HG03457 (cell line): ENCODE results near the gene ASTL.
"Not testable (repeated sequence)": the region's sequence is repeated elsewhere in the genome, so short reads cannot be mapped to it uniquely, and the experiment has no call there.

Experiments
- ATAC-seq: cut with Tn5 transposase; IDR thresholded peaks from one replicate; pipeline ENCODE4 v1.9.1; 2021; ENCODE audit warnings: moderate number of reproducible peaks; ENCODE audit not compliant: unreplicated experiment

The ASTL gene

DNA sequence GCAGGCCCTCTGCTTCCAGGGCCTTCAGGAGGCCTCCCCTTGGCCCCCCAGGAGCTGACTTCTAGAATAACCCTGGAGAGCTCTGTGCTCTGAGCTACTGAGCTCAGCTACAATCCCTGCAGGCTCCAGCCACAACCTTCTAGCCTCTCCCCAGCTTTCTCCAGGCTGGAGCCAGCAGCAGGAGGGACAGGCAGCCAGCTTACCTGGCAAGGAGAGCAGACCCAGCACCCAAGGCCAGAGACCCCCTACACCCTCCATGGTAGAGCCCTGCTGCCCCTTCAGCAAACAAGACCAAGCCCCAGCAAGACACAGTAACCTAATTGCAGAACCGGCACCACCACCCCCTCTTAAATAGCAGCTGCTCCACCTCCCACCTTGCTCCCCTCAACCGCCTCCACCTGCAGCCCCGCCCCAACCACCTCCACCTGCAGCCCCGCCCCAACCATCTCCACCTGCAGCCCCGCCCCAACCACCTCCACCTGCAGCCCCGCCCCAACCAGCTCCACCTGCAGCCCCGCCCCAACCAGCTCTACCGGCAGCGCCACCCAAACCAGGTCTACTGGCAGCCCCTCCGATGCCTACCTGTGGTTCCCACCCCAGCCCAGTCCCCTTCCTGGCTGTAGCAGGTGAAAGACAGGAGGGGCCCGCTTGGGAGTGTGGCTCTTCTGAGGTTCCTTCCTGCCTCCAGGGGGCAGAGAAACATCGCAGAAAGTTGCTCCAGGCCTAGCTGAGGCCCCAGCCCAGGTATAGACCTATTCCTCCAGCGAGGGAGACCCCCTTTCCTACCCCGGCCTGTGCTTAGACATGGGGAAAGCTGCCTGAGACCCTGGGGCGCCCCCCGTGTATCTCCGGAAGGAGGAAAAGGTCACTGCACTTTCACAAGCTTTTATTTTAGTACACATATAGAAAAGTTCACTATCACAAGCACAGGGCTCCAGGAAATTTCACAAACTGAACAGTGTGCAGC is at the start of gene ASTL:
ASTL (minus strand) TSS at position 324 of the 967 bp plus-strand sequence; CDS start at position 258, 66 bp downstream.
- ATAC-seq: no peak

DNA sequence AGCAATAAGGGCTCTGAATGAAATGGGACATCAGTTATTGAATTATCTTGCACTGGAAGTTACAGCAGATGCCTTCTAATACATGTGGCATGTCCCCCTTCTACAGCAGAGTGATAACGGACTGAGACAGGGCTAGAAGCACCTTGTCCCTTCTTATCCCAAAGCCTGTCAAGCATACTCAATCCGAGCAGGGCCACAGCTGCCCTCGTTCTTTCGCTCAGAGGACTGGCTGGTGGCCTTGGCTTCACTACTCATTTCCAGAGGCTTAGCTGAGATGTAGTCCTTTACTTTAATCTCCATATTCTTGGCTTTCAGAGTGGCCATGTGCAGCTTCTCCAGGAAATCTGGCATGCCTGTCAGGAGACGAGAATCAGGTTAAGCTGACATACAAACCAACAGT is 48.3 kb upstream of the ASTL start:
- ATAC-seq: no peak

DNA sequence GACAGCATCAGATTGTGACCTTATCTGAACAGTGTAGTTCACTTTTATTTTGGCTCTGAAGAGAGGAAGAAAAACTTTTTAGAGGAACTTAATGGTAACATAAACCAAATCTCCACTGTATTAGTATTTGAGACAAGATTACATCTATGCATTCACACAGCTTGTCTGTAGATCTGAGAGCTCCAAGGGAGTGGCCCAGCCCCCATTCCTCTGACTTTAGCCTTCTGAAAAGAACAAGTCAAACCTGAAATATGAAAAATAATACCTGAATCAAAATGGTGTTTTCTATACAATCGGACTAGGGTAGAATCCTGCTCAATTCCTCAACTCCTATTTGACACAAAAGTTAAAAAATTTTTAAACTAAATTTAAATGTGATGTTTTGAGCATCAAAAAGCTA is 47.2 kb upstream of the ASTL start:
- ATAC-seq: no peak

DNA sequence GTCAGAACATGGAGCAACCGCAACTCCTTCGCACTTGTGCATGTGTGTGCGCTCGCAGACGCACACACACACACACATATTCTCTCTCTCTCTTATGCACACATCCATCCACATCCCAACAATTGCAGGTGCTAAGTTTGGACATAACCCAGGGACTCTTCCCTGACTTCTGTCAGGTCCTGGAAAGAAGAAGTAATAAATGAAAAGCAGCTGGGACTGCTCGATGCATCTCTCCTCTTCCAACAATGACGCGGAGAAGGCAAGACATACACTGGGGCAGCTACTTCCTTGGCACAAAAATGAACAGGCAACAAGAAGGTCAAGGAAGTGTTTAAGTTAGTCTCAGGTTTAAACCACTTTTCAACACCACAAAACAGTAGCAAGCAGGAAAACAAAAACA is 46.7 kb upstream of the ASTL start:
- no peak for ATAC-seq

DNA sequence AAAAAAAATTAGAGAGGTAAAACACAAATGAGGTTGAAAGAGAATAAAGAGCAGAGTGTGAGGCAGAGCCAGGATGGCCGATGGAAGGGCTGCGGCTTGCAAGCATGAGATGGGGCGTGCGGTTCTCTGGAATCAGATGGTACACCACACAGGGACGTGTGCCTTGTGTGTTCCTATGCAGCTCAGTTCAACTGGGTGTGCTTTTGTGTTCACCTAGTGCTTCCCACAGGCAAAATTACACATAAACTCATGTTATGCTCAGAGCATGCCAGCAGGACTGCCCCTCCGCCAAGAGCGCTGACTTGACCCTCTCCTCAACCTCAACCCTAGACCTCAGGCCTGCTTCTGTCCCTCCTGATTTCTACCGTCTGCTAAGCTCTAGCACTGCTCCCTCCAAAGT is 45.9 kb upstream of the ASTL start:
- no peak for ATAC-seq

DNA sequence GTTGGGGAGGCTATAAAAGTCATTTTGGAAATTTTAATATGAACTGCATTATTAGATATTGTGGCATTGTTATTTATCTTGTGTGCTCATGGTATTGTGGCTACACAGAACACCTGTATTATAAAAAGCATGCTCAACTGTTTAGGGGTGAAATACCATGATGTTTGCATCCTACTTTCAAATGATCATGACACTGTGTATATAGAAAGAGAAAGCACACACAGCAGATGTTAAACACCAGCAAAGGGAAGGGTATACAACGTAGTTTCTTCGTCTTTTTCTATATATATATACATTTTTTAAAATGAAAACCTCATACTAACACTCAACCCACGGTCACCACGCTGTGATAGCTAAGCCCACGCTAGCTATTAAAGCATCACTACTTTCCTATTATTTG is 43.2 kb upstream of the ASTL start:
- ATAC-seq: no peak

DNA sequence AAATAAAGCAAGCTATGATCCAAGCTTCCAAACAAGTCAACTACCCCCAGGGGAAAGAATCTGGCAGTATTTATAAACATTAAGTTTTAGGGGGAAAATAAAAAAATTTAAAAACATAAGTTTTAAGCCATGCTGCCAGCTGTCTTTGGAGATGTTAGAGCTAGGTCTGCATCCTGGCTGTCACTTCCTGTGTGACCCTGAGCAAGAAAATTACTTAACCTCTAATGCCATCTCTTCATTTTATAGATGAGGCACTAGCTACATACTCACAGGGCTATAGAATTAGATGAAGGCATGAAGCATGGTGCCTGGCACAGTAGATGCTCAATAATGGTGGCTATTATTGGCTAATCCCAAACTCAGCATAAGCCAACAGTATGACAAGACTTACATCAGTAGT is 42.2 kb upstream of the ASTL start:
- ATAC-seq: no peak

DNA sequence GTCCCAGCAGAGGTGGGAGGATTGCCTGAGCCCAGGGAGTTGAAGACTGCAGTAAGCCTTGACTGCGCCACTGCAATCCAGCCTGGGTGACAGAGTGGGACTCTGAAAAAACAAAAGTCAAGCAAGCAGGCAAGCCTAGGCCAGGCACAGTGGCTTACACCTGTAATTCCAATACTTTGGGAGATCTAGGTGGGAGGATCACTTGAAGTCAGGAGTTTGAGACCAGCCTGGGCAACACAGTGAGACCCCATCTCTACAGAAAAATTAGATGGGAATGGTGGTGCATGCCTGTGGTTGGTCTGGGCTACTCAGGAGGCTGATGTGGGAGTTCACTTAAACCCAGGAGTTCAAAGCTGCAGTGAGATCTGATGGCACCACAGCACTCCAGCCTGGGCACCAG is 41.7 kb upstream of the ASTL start:
- ATAC-seq: no peak

DNA sequence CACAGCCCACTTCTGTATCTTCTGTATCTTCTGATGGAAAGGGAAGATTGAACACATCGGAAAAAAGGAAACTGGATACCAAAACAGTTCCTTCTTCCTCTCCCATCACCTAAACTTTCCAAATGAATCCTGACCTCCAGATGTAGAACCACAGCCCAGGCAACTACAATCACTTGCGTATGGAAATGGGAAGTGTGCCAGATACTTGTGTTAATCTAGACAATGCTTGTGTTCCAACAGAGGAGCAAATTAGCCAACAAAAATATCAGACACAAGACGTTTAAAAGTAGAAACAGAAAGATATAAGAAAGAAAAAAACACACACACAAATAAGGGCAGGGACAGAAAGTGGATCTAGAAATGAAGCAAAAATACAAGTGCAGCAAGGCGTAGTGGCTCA is 38.4 kb upstream of the ASTL start:
- ATAC-seq: no peak

DNA sequence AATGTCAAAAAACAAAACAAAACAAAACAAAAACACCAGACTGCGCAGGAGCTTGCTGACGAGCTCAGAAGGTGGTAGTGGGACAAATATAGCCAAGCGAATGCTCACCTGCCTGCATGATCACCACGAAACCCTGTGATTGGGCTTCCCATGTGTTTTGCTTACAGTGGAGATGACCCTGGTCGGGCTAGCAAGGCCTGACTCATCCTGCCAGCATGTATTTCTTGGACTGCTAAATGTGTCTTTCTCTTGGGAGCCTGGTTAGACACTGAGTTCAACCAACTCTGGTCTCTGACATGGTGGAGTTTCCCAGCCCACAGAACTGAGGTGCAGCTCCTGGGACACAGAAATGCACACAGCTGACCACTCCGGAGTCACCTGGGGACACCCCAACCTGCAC is 37.6 kb upstream of the ASTL start:
- no peak for ATAC-seq

DNA sequence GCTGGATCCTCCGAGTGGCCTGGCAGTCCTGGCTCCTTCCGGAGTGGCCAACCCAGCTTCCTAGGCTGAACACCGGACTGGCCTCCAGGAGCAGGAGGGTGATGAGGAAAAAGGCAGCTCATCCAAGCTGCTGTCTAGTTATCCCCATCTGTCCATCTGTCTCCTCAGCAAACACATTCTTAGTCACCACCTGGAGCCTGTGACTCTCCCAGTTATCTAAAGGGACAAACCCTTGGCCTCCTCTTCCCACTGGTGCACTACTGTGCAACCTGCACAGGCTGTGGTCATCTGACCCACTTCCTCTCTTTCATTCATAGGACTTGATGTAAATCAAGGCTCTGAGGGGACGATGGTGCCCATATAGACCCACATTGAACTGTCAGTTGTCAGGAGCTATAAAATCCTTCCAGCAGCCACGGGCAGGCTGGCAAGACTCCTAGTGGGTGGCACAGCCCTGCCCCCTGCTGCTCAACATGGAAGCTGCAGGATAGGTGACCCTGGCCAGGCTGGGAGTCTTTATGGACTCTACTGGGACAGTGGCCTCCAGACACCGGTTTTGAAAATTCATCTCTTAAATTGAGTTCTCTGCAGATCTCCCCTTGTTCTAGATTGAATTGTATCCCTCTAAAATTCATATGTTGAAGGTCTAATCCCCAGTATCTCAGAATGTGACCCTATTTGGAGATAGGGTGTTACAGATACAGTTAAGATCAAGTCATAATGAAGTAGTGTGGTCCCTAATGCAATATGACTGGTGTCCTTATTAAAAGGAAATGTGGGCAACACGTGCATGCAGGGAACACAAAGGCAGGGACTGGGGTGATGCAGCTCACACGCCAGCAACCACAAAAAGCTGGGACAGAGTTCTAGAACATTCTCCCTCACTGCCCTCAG is 36.2 kb upstream of the ASTL start:
- ATAC-seq: peak; percentile 64

DNA sequence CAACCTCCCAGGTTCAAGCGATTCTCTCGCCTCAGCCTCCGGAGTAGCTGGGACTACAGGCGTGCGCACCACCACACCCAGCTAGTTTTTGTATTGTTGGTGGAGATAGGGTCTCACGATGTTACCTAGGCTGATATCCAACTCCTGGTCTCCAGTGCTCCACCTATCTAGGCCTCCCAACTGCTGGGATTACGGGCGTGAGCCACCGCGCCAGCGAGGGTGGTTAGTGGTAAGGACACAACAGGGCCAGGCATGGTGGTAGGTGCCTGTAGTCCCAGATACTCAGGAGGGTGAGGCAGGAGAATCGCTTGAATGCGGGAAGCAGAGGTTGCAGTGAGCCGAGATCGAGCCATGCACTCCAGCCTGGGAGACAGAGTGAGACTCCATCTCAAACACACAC is 33.5 kb upstream of the ASTL start:
- ATAC-seq: no peak

DNA sequence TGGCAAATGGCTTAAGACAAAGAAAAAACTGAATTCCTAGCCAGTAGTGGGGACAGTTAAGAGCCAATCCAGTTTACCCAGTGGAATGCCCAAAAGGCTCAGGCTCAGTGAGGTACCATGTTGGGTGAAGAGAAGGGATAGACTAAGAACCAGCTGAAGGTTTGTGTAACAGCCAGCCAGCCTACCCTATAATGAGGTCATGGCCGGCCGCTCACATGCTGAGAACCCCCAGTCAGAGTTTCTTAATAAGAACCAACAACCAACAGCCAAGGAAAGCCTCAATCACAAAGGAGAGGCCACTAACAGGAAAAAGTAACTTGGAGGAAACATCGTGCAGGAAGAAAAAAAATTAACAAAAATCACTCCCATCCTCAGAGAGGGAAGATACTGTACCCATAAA is 32.3 kb upstream of the ASTL start:
- ATAC-seq: no peak

DNA sequence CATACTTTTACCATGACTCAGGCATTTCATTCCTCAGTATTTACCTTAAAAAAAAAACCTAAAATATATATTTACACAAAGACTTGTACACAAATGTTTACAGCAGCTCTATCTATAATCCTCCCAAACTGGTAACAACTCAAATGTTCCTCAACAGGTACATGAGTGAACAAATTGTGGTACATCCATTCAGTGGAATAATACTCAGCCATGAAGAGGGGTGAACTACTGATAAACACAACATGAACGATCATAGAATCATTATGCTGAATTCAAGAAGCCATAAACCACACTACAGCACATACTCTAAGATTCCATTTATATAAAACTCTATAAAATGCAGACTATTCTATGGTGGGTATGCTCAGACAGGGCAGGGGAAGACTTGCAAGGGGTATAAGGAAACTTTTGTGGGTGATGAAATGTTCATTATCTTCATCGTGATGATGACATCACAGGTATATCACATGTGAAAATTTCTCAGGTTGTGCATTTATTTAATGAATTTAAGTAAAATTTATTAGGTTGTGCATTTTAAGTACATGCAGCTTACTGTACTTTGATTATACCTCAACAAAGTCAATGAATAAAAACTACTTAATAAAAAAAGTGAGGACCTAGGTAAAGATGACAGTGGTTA is 31.7 kb upstream of the ASTL start:
- no peak for ATAC-seq

DNA sequence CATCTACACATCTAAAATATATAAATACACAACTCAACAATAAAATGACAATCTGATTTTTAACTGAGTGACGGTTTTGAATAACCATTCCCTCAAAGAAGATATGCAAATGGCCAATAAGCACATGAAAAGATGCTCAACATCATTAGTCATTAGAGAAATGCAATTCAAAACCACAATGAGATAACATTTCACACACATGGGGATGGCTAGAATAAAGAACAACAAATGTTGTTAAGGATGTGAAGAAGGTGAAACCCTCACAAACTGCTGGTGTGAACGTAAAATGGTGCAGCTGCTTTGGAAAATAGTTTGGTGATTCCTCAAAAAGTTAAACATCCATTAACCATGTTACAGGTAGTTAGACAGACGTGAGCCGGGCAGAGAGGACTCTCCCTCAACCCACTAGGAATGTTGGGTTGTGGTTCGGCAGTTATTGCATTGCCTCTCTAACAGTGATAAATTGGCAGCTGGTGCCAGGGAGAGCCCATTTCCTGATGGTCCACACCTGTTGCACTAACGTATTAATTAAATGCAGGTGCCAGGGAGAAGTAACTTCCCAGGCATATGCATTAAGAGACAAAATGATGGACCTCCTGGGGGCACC is 29.2 kb upstream of the ASTL start:
- ATAC-seq: no peak

DNA sequence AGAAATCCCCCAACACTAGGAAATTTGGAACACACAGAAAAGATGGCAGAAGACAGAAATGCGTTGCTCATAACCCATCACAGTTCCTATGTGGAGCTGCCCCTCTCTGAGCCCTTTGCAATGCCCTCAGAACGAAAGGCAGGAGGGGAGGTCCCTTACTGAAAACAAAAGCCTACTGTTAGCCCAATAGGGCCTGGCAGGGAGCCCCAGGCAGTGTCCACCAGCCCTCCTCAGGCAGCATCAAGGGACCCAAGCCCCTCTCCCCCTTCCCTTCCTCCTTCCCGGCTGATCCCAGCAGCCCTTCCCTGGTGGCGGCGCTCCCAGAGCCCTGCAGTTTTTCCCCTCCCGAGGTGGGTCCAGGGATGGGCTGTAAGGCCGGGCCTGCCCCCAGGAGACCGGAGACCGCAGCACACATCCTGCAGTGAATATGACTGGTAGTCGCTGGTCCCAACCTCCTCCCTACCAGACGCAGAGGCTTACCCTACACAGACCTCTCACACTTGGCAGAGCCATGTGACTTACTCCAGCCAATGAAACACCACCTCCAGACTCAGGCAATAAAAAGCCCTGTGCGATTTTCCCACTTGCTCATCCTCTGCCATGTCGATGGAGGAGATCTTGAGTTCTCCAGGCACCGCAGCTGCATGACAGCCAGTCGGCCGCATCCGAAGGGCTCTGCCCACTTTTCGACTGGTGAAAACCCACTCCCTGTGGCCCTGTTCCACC is 26.3 kb upstream of the ASTL start:
- ATAC-seq: peak; percentile 58

DNA sequence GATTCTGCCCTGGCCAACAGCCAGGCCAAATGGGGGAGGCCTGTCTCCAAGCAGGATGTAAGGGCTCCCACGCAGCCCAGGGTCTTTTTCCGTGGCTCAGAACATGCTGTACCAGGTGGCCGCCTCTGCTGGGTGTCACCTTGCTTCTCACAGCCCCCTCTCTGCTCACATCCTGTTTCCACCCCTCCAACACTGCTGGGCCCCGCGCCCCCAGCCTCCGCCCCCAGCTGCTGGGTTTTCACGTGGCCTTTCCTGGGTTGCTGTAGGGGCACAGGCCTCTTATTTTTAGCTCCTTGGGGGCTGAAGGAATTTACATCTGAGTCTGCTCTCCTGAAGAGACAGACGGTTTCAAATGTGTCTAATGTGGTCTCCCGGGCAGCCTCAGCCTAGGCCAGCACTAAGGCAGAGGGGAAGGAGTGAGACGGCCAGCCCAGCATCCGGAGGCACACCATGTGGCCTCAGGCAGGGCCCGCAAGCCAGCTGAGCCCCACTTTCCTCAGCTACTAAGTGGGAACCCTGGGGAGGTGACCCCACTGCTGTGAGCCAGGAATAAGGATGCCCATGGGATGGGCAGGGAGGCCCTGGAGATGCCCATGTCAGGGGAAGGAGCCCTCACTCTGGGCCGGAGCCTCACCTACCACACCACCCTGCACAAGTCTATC is 25.6 kb upstream of the ASTL start:
- ATAC-seq: peak; percentile 37

DNA sequence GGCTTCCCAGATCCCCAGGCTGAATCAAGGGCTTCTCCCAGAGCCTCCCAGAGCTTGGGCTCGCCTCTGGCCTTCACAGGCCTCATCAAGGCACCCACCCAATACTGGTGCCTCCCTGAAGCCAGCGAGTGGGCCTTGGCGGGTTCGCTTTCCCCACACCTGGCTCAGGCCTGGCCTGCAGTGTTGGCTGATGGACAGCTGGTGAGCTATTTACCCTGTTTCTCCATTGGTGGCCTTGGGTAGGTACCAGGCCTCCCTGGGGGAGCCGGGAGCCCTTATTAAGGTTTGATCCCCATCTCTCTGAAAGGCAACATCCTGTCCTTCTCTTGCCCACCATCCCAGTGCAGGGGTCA is 25.1 kb upstream of the ASTL start:
- no peak for ATAC-seq

DNA sequence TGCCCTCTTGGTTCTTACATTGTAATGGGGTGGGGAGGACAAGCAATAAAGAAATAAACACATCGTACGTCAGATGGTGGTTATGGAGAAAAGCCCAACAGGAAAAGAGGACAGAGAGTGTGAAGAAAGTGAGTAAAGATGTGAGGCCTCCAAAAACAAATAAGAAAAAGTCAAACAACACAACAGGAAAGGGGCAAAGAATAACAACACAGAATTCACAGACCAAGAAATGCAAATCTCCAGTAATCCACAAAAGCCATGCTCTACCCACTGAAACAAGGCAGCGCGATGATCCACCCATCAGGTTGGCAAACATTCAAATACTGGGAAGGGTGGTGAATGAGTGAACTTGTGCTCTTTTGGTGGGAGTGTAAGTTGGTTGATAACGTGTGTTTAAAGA is 23.6 kb upstream of the ASTL start:
- ATAC-seq: no peak

DNA sequence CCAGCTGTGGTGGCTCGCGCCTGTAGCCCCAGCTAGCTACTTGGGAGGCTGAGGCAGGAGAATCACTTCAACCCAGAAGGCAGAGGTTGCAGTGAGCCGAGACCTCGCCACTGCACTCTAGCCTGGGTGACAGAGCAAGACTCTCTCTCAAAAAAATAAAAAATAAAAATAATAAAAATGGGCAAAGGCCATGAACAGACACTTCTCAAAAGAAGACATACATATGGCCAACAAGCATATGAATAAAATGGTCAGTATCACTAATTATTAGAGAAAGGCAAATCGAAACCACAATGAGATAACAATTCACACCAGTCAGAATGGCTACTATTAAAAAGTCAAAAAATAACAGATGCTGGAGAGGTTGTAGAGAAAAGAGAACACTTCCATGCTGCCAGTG is 22.1 kb upstream of the ASTL start:
- ATAC-seq: not testable (repeated sequence)
